Cardiac fibroblast (primary cell): ENCODE results near the gene APOL6.

ENCODE experiments used
- DNase-seq, 2 donors: peaks; one replicate each; pipeline versions ENCODE4 v3.0.0 to v3.0.0-alpha.2; 2010; ENCODE audit warnings: low read depth in 2 of 2
- H3K4me3 ChIP-seq, 2 donors: replicated peaks in 1 of 2; 1 replicate in 1 of 2; 2 replicates in 1 of 2; pipeline ENCODE4 v1.5.1; 2011; ENCODE audit warnings: low read depth in 2 of 2, low read length in 2 of 2, mild to moderate bottlenecking in 2 of 2, moderate library complexity in 1 of 2
- TF ChIP-seq, protein P1 (sequence below): IDR thresholded peaks from one replicate; pipeline ENCODE4 v1.5.1; 2011; ENCODE audit warnings: low read depth, mild to moderate bottlenecking, low read length, inconsistent platforms

The APOL6 gene

DNA sequence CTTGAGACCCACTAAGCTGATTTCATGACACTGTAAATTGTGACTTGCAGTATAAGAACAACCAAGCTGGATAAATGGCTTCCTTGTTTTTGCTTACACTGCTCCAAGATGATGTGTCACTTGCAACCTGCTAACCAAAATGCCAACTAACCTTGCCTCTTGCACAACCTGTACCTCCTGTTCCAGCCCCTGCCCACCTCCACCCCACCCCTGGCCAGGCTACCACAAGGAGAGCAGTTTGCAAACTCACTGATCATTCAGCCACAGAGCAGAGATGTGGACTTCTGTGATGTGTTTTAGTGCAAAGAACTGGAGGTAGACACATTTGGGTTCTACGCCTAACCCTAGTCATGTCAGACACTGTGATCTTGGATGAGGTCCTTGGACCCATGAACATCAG lies 4.3 kb upstream of the APOL6 start:
- no peak for DNase-seq
- TF ChIP-seq, protein P1, sequence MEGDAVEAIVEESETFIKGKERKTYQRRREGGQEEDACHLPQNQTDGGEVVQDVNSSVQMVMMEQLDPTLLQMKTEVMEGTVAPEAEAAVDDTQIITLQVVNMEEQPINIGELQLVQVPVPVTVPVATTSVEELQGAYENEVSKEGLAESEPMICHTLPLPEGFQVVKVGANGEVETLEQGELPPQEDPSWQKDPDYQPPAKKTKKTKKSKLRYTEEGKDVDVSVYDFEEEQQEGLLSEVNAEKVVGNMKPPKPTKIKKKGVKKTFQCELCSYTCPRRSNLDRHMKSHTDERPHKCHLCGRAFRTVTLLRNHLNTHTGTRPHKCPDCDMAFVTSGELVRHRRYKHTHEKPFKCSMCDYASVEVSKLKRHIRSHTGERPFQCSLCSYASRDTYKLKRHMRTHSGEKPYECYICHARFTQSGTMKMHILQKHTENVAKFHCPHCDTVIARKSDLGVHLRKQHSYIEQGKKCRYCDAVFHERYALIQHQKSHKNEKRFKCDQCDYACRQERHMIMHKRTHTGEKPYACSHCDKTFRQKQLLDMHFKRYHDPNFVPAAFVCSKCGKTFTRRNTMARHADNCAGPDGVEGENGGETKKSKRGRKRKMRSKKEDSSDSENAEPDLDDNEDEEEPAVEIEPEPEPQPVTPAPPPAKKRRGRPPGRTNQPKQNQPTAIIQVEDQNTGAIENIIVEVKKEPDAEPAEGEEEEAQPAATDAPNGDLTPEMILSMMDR: no peak
- H3K4me3 ChIP-seq: no peak overlapping the region

DNA sequence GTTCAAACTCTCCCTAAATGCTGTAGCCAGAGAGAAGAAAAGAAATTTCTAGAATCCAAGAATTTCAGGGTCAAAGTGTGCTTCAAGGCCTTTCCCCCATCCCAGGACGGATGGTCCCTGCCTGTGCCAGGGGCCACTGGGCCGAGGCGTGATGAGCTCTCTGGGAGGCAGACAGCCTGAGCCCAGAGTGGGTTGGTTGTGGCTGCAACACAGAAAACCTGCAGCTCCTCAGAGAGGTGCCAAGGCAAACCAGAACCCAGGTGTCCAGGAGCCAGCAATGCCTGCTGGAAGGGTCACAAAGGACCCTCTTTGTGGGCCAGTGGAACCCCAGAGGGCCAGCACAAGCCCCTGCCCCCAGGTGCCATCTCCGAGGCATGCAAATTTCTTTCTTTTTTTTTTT lies 2.6 kb upstream of the APOL6 start:
- DNase-seq: no peak
- H3K4me3 ChIP-seq: no peak overlapping the region
- TF ChIP-seq, protein P1: no peak

DNA sequence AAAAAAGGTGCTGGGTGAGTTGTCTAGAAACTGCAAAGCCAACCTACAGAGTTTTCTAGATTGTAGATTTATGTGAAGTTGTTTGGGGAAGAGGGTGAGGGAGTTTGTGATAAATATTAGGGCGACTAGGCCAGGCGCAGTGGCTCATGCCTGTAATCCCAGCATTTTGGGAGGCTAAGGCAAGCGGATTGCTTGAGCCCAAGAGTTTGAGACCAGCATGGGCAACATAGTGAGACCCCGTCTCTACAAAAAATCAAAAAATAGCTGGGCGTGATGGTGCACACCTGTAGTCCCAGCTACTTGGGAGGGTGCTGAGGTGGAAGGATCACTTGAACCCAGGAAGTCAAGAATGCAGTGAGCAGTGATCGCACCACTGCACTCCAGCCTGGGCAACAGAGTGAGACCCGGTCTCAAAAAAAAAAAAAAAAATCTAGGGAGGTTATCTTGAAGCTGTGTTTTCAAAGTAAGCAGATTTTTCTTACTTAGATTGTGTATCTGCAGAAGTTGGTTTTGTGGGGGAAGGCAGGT lies 844 bp downstream of the APOL6 start:
- DNase-seq: no peak
- peak overlapping the region; percentile 63 to 68 for H3K4me3 ChIP-seq
- TF ChIP-seq, protein P1: no peak

DNA sequence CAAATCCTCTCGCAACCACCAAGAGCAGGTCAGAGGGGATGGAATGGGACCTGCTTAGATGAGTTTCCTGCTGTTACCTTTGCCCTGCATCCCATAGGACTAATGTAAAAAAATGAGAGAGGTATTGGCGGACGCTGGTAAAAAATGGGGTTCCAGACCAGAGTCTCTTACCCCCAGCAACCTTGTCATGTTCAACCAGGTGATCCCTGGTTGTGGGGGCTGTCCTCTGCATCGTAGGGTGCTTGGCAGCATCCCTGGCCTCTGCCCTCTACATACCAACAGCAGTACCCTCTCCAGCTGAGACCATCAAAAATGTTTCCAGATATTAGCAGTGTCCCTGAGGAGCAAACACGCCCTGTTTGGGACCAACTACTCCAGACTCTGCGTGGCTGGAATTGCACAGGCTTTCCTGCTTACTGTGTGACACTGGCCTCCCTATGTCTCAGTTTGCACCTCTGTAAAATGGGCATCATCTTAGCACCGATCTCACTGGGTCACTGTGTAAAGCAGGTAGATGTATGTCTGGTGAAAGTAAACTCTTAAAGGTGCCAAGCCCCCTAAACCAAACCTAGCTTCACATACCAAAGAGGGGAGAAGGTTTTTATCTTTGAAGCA lies 1.5 kb downstream of the APOL6 start:
- no peak for DNase-seq
- peak overlapping the region in 1 of 2 donors; percentile 63 for H3K4me3 ChIP-seq
- TF ChIP-seq, protein P1: no peak

DNA sequence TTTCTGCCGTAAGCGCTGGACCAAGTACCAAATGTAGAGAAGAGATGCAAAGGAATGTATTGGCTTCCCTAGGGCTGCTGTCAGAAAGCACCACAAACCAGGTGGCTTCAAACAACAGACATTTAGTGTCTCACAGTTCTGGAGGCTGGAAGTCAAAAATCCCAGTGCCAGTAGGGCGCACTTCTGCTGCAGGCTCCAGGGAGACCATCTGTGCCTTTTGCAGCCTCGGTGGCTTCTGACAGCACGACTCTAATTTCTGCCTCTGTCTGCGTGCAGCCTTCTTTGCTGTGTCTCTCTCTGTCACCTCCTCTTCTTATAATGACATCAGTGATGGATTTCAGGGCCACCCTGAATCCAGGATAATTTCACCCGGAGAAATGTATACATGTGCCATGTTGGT lies 2.8 kb downstream of the APOL6 start:
- H3K4me3 ChIP-seq: no peak overlapping the region
- no peak for DNase-seq
- TF ChIP-seq, protein P1: no peak

DNA sequence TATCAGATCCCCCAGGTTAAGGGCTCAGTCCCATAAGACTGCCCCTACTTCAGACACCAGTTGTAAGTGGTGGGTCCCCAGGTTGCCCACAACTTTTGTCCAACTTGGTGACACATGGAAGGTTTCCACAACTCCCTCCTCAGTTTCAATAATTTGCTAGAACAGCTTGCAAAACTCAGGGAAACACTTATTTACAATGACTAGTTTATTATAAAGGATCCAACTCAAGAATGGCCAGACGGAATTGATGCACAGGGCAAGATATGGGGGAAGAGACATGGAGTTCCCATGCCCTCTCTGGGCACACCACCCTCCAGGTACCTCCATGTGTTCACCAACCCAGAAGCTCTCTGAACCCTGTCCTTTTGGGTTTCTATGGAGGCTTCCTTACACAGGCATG lies 5.6 kb downstream of the APOL6 start:
- DNase-seq: no peak
- TF ChIP-seq, protein P1: no peak
- no peak overlapping the region for H3K4me3 ChIP-seq

DNA sequence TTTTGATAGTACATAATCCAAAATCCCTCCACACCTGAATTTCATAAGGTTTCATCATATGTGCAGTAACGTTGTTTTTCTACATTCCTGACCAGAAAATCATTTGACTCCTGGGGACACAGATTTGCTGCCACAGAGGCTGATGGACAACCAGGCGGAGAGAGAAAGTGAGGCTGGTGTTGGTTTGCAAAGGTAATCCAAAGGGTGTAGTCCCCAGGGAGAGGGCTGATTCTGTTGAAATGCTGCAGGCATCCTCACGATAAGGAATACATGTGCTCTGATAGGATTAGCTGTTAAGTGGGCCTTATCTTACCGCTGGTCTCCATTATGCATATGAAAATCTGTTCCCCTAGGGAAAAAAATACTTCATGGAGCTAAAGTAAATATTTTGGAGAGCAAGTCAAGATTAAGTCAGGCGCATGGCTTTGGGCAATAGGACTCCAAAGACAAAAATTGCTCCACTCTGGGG lies 8.1 kb downstream of the APOL6 start:
- TF ChIP-seq, protein P1: no peak

More for the DNA sequence above, 8.1 kb downstream of the APOL6 start:
- DNase-seq: peak; percentile 30 to 48
- no peak overlapping the region for H3K4me3 ChIP-seq
